Endothelial cell (in vitro differentiated cells): Measurements from ENCODE around the gene PTPRN2. TPM values are rescaled to one million over a fixed set of nuclear protein-coding genes. Genes with fewer than 3 reads are reported as not detected.

Source experiments
- DNase-seq: peaks from one replicate; pipeline ENCODE4 v3.0.0; 2021; ENCODE audit warnings: low spot score
- H3K27ac Mint-ChIP-seq: one replicate; pipeline ENCODE4 v1.8.0; 2021; ENCODE audit warnings: mixed read lengths, inconsistent platforms; ENCODE audit not compliant: unreplicated experiment
- H3K27me3 Mint-ChIP-seq: one replicate; pipeline ENCODE4 v1.8.0; 2021; ENCODE audit warnings: mild to moderate bottlenecking, moderate library complexity, mixed read lengths, inconsistent platforms; ENCODE audit not compliant: unreplicated experiment
- H3K36me3 Mint-ChIP-seq: one replicate; pipeline ENCODE4 v1.8.0; 2021; ENCODE audit warnings: mild to moderate bottlenecking, low read depth, mixed read lengths, inconsistent platforms; ENCODE audit not compliant: unreplicated experiment
- H3K4me1 Mint-ChIP-seq: one replicate; pipeline ENCODE4 v1.8.0; 2021; ENCODE audit warnings: mild to moderate bottlenecking, mixed read lengths, inconsistent platforms; ENCODE audit not compliant: unreplicated experiment
- H3K4me3 Mint-ChIP-seq: one replicate; pipeline ENCODE4 v1.8.0; 2021; ENCODE audit warnings: mild to moderate bottlenecking, mixed read lengths, inconsistent platforms; ENCODE audit not compliant: unreplicated experiment
- H3K9me3 Mint-ChIP-seq: one replicate; pipeline ENCODE4 v1.8.0; 2021; ENCODE audit warnings: mixed read lengths, inconsistent platforms; ENCODE audit not compliant: unreplicated experiment
- CTCF ChIP-seq: fragments of 200-600 bp; sonication (generic); IDR thresholded peaks from one replicate; pipeline ENCODE4 v1.5.0; 2021; ENCODE audit warnings: antibody characterized with exemption; ENCODE audit not compliant: unreplicated experiment
- total RNA-seq: library from RNA; stranded (reverse); fragmentation: NEBNext Ultra II Directional; extraction: Animal tissue kit (Norgen Biotek cat#: 25700); gene quantifications from one replicate; pipeline ENCODE4 v1.2.1, GENCODE V29; 2021; ENCODE audit not compliant: unreplicated experiment

PTPRN2 gene
- total RNA-seq, 1 donor from 2014 or later = 0.18 TPM

- Mint-ChIP-seq H3K4me3 (no peak overlapping the region), H3K36me3 (peaks cover 24% of the 10 kb centered on the region), H3K27me3 (peaks cover 16% of the 10 kb centered on the region), H3K27ac (no peak overlapping the region), H3K9me3 (peaks cover 49% of the 10 kb centered on the region), H3K4me1 (no peaks in the 10 kb centered on the region)
- no peak for TF ChIP-seq CTCF
- DNase-seq = no peak
Measured at GRCh38 chr7:157857578-157858075, 730.0 kb downstream of the PTPRN2 start.

GRCh38 chr7:157856873-157857577, 730.6 kb downstream of the PTPRN2 start:
- no peaks in the 10 kb centered on the region for H3K4me1 Mint-ChIP-seq
- DNase-seq = no peak
- no peak overlapping the region for H3K4me3 Mint-ChIP-seq
- H3K27me3 Mint-ChIP-seq = peaks cover 16% of the 10 kb centered on the region
- TF ChIP-seq CTCF = no peak
- no peak overlapping the region for H3K27ac Mint-ChIP-seq
- H3K9me3 Mint-ChIP-seq = peaks cover 43% of the 10 kb centered on the region
- H3K36me3 Mint-ChIP-seq = peaks cover 20% of the 10 kb centered on the region

- TF ChIP-seq CTCF = no peak
- Mint-ChIP-seq H3K36me3 (peaks cover 19% of the 10 kb centered on the region), H3K9me3 (peaks cover 55% of the 10 kb centered on the region), H3K4me3 (no peak overlapping the region), H3K27me3 (peaks cover 14% of the 10 kb centered on the region), H3K4me1 (no peaks in the 10 kb centered on the region), H3K27ac (no peak overlapping the region)
- DNase-seq = no peak
Measured at GRCh38 chr7:157855452-157856213, 732.0 kb downstream of the PTPRN2 start.

- no peaks in the 10 kb centered on the region for H3K4me1 Mint-ChIP-seq
- DNase-seq = no peak
- no peak overlapping the region for H3K4me3 Mint-ChIP-seq
- no peak for TF ChIP-seq CTCF
- peaks cover 8% of the 10 kb centered on the region for H3K27me3 Mint-ChIP-seq
- H3K9me3 Mint-ChIP-seq = peaks cover 52% of the 10 kb centered on the region
- peaks cover 13% of the 10 kb centered on the region for H3K36me3 Mint-ChIP-seq
- no peak overlapping the region for H3K27ac Mint-ChIP-seq
Measured at GRCh38 chr7:157855016-157855415, 732.6 kb downstream of the PTPRN2 start.
